ENCODE results near the gene RPL5. TPM values are rescaled to one million over a fixed set of nuclear protein-coding genes. Genes with fewer than 3 reads are reported as not detected.

Gene RPL5
- total and polyA plus RNA-seq, 2 of the 4 experiments (the other 2 are of a cell fraction), result 1,406 to 1,679 TPM

DNA sequence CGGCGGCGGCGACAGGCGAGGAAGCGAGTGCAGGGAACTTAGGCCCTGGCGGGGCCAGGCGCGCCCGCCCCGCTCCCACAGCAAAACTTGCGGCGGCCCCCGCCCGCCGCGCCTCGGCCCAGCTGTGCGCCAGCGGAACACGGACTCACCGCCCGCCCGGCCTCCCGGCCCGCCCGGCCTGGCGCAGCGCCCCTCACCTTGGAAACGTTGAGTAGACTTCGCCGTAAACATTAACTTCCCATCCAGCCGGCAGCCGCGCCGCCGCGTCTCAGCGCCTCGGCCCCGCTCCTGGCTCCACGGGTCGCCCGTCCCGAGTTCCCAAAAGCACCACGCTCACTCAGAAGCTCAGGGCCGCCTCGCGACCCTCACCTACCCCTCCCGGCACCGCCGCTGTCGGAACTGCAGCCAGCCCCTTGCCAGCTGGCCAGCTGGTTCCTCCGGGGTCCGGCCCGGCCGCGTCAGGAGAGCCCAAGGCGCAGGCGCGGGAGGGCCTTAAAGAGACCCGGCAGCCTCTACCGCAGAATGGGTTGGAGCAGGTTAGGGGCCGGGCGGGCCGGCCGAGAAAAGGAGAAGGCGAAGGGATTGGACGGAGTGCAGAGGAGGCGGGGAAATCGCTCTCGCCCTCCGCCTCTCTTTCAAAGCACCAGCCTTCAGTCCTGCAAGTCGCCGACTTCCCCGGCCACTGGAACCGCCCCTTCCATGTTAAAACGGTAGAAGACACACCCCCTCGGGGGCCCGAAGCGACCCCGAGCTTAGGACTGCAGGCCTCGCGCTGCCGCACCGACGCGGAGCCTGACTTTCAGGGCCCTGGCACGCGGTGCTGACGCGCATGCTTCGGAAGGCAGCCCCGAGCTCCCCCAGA is 47.0 kb upstream of the RPL5 start, which contains the start of gene EVI5 (continued):
- TF ChIP-seq RFX5 (IDR thresholded peaks at IDR 0.05; ENCODE audit: low read depth, low read length) (no peak), SMC3 (IDR thresholded peaks at IDR 0.05; ENCODE audit: low read depth, low read length) (no peak), RAD21 (IDR thresholded peaks at IDR 0.05; ENCODE audit: low read length) (peak; percentile 11; the same call in 1 of the 2 replicates), POLR2A (IDR thresholded peaks at IDR 0.05; ENCODE audit: low read depth, low read length) (peak; percentile 93)

DNA sequence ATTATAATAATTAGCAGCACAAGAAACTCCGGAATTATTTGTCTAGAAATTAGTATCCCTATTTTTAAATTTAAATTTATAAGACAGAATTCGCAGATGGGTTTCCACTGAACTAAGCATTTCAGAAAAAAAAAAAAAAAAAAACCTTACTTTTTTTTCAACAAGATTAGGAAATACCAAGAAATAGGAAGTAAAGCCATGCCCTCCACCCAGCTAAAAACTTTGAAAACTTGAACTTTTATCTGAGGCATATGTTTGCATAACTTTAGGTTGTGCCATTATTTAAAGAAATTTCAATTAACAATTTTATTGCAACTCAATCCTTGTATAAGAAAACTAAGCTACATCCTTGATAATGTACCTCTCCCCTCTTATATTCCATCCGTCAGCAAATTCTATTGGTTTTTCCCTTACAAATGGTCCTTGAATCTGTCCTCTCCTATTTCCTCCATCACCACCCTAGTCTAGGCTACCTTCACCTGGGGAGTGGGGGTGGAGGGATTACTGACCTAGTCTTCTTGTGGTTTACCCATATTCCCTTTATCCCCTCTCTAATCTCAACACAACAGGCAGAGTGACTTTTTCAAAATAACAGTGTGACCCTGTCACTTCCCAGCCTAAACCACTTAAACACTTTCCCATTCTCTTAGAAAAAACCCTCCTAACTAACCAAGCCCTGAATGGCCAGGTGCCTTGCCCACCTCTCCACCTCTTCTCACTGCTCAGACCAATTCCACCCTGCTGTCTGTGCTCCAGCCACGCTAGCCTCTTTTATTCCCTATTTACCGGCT is 45.5 kb upstream of the RPL5 start:
- Histone ChIP-seq H2BK120ac (ENCODE audit: low read depth, low read length) (no peak overlapping the region), H3K4me3 (ENCODE audit: insufficient read depth, low read depth, low read length) (no peak overlapping the region), H4K8ac (ENCODE audit: low read depth in 2 of 2, low read length in 2 of 2) (no peak overlapping the region), H3K9ac (ENCODE audit: low read depth, low read length) (no peak overlapping the region), H3K4me2 (ENCODE audit: low read depth, low read length) (no peak overlapping the region), H3K27me3 (ENCODE audit: control insufficient read depth, insufficient read depth, low read length) (no peaks in the 10 kb centered on the region), H2BK15ac (ENCODE audit: low read depth, low read length) (no peak overlapping the region), H3K36me3 (ENCODE audit: control insufficient read depth, insufficient read depth, low read length) (no peaks in the 10 kb centered on the region), H3K14ac (replicated peaks; ENCODE audit: low read depth, low read length) (no peak overlapping the region), H3K4me1 (ENCODE audit: control insufficient read depth, insufficient read depth, low read length) (no peaks in the 10 kb centered on the region; the same call in 1 of the 2 replicates), H2BK20ac (ENCODE audit: low read depth, low read length) (no peak overlapping the region), H3K4ac (ENCODE audit: low read depth, low read length) (no peak overlapping the region), H2AFZ (replicated peaks; ENCODE audit: low read length, poor library complexity) (no peak overlapping the region), H3K23ac (ENCODE audit: low read depth, low read length) (no peak overlapping the region), H3K79me1 (ENCODE audit: low read depth in 1 of 2, low read length in 2 of 2) (peaks cover 0 to 17% of the 10 kb centered on the region in 2 experiments; a peak in 2 of 4 replicates), H2AK9ac (replicated peaks; ENCODE audit: low read depth, low read length, poor library complexity) (no peak overlapping the region), H4K91ac (ENCODE audit: insufficient read depth, low read depth, low read length) (no peak overlapping the region), H4K20me1 (ENCODE audit: insufficient read depth, low read length) (peaks cover 10% of the 10 kb centered on the region), H4K5ac (ENCODE audit: low read depth, low read length) (no peak overlapping the region), H2AK5ac (ENCODE audit: low read depth, low read length) (0 out of 2 replicates have a peak overlapping the region, but pooled peaks have one; percentile 47), H3K18ac (ENCODE audit: low read depth, low read length) (no peak overlapping the region), H3K56ac (ENCODE audit: extremely low read depth, insufficient read depth, low read length) (no peak overlapping the region), H3K9me1 (ENCODE audit: insufficient read depth, low read length) (0 out of 2 replicates have a peak, but pooled peaks cover 2% of the 10 kb centered on the region), H3K9me3 (ENCODE audit: control insufficient read depth, insufficient read depth, low read length) (no peaks in the 10 kb centered on the region), H2BK5ac (ENCODE audit: low read depth, low read length, poor library complexity, severe bottlenecking) (no peak overlapping the region), H3K27ac (ENCODE audit: insufficient read depth, low read length) (no peak overlapping the region)
- DNase-seq, result no peak
- in situ Hi-C loops (cut with MboI; ENCODE audit: low sequenced_read_pairs) (no loop called here), dilution Hi-C loops (cut with HindIII; ENCODE audit: low sequenced_read_pairs, unreplicated experiment) (no loop called here), intact Hi-C loops (cut with micrococcal nuclease) (no loop called here)
- 100% methylated on average over 2 of the region's 5 CpGs; no CpG with 5 or more reads in 1 of the 2 experiments for WGBS, 2 experiments (ENCODE audit: extremely low coverage in 2 of 2, insufficient read length in 1 of 2)
- BruUV-seq (replicated peaks), result no TSS peak
- ChIA-PET POLR2A (ENCODE audit: unreplicated experiment) (no interaction called here), CTCF (no interaction called here)
- no peak for ATAC-seq (ENCODE audit: low read depth)
- TF ChIP-seq SMC3 (IDR thresholded peaks at IDR 0.05; ENCODE audit: low read depth, low read length) (no peak), MAZ (IDR thresholded peaks at IDR 0.05; ENCODE audit: borderline replicate concordance, low read depth, low read length) (no peak), RAD21 (IDR thresholded peaks at IDR 0.05; ENCODE audit: low read length) (no peak), MXI1 (IDR thresholded peaks at IDR 0.05; ENCODE audit: borderline replicate concordance, low read depth, low read length) (no peak), FOS (IDR thresholded peaks at IDR 0.05; ENCODE audit: low read depth, low read length) (no peak), CTCF (conservative IDR thresholded peaks at IDR 0.05; ENCODE audit: low read depth, low read length) (no peak), CEBPB (IDR thresholded peaks at IDR 0.05; ENCODE audit: low read depth, low read length) (no peak), BHLHE40 (IDR thresholded peaks at IDR 0.05; ENCODE audit: low read depth, low read length) (no peak), RCOR1 (IDR thresholded peaks at IDR 0.05; ENCODE audit: insufficient replicate concordance, low read length) (no peak)
- TF ChIP-seq, protein P1, sequence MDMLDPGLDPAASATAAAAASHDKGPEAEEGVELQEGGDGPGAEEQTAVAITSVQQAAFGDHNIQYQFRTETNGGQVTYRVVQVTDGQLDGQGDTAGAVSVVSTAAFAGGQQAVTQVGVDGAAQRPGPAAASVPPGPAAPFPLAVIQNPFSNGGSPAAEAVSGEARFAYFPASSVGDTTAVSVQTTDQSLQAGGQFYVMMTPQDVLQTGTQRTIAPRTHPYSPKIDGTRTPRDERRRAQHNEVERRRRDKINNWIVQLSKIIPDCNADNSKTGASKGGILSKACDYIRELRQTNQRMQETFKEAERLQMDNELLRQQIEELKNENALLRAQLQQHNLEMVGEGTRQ (IDR thresholded peaks at IDR 0.05; ENCODE audit: low read depth, low read length), result no peak

Data from IMR-90 (cell line).